ENCODE data around the gene COL12A1.
"Not testable (repeated sequence)": the region's sequence is repeated elsewhere in the genome, so short reads cannot be mapped to it uniquely, and the experiment has no call there.

COL12A1 gene

GRCh38 chr6:75211920-75212590 lies 6.2 kb upstream of the COL12A1 start:
- FAIRE-seq: no peak

GRCh38 chr6:75210885-75211739 lies 5.3 kb upstream of the COL12A1 start:
- FAIRE-seq: peak; percentile 93

GRCh38 chr6:75209184-75209723 lies 3.4 kb upstream of the COL12A1 start:
- FAIRE-seq: no peak

- no peak for FAIRE-seq
These were observed 2.7 kb upstream of the COL12A1 start for GRCh38 chr6:75208298-75209183.

GRCh38 chr6:75206576-75207342 lies 906 bp upstream of the COL12A1 start:
- FAIRE-seq: no peak

- no peak for FAIRE-seq
These were observed 686 bp downstream of the COL12A1 start for GRCh38 chr6:75204959-75205775.

GRCh38 chr6:75204217-75204958 lies 1.5 kb downstream of the COL12A1 start:
- FAIRE-seq: peak; percentile 76

- FAIRE-seq: no peak
These were observed 2.1 kb downstream of the COL12A1 start for GRCh38 chr6:75203721-75204120.

GRCh38 chr6:75202676-75203131 lies 3.1 kb downstream of the COL12A1 start:
- no peak for FAIRE-seq

GRCh38 chr6:75201901-75202672 lies 3.8 kb downstream of the COL12A1 start:
- FAIRE-seq: no peak

- no peak for FAIRE-seq
These were observed 4.8 kb downstream of the COL12A1 start for GRCh38 chr6:75201021-75201420.

- no peak for FAIRE-seq
These were observed 6.0 kb downstream of the COL12A1 start for GRCh38 chr6:75199889-75200288.

- no peak for FAIRE-seq
These were observed 9.7 kb downstream of the COL12A1 start for GRCh38 chr6:75196081-75196687.

GRCh38 chr6:75188221-75188925 lies 17.5 kb downstream of the COL12A1 start:
- no peak for FAIRE-seq

- FAIRE-seq: not testable (repeated sequence)
These were observed 19.3 kb downstream of the COL12A1 start for GRCh38 chr6:75186581-75186980.

GRCh38 chr6:75183099-75183541 lies 22.7 kb downstream of the COL12A1 start:
- FAIRE-seq: no peak

- FAIRE-seq: no peak
These were observed 25.0 kb downstream of the COL12A1 start for GRCh38 chr6:75180864-75181263.

GRCh38 chr6:75178757-75179156 lies 27.1 kb downstream of the COL12A1 start:
- no peak for FAIRE-seq
